ENCODE results near the gene FHIP1A.

The FHIP1A gene

DNA sequence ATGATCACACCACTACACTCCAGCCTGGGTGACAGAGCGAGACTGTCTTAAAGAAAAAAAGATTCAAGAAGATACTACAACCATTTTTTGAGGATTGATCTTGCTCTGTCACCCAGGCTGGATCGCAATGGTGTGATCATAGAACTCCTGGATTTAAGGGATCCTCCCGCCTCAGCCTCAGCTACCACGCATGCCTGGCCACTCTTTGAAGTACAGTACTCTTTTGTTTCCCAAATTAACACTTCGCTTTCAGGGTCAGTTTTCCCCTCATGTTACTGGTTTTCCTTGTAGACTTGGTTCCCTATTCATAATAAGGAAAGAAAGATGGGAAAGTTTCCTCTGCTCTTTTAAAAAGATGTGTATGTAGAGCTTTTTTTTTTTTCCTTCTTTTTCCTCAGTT lies 34.3 kb downstream of the FHIP1A start:
- H3K9me3 ChIP-seq (ENCODE audit: control insufficient read depth, insufficient read depth, low read depth, low read length), result no peaks in the 10 kb centered on the region
- H3K4me3 ChIP-seq (ENCODE audit: low read depth, low read length), result no peak overlapping the region
- TF ChIP-seq ZNF184 (tag by site-specific recombination; IDR thresholded peaks at IDR 0.05) (no peak), ZNF26 (tag by site-specific recombination; IDR thresholded peaks at IDR 0.05) (no peak), HOXA7 (CRISPR knock-in tag; IDR thresholded peaks at IDR 0.05; ENCODE audit: borderline replicate concordance) (no peak), ZNF571 (tag by site-specific recombination; IDR thresholded peaks at IDR 0.05) (no peak), ZNF324 (tag by site-specific recombination; IDR thresholded peaks at IDR 0.05) (no peak), ZNF302 (tag by site-specific recombination; IDR thresholded peaks at IDR 0.05; ENCODE audit: low read depth) (no peak), ZNF585B (tag by site-specific recombination; IDR thresholded peaks at IDR 0.05) (no peak), ZNF596 (tag by site-specific recombination; IDR thresholded peaks at IDR 0.05) (no peak), ZNF624 (tag by site-specific recombination; IDR thresholded peaks at IDR 0.05) (no peak), KLF7 (tag by site-specific recombination; IDR thresholded peaks at IDR 0.05; ENCODE audit: borderline replicate concordance) (no peak), PRDM6 (tag by site-specific recombination; IDR thresholded peaks at IDR 0.05) (no peak), TSHZ1 (tag by site-specific recombination; IDR thresholded peaks at IDR 0.05; ENCODE audit: borderline replicate concordance) (no peak), PRDM10 (tag by site-specific recombination; IDR thresholded peaks at IDR 0.05) (no peak), ZNF214 (tag by site-specific recombination; IDR thresholded peaks at IDR 0.05; ENCODE audit: borderline replicate concordance) (no peak), ZNF433 (tag by site-specific recombination; IDR thresholded peaks at IDR 0.05; ENCODE audit: low read depth) (no peak)
- no peak overlapping the region for H3K27ac ChIP-seq (ENCODE audit: extremely low read depth, low read depth, low read length)
- no peaks in the 10 kb centered on the region for H3K36me3 ChIP-seq (ENCODE audit: control insufficient read depth in 2 of 2, insufficient read depth in 1 of 2, low read length in 2 of 2)
- ChIA-PET POLR2A (interaction anchor here (0.7 kb wide), 1 partner anchor 16 kb away, joined by 3 read pairs; no protein-coding TSS in a partner anchor), CTCF (interaction anchor here (0.7 kb wide), 1 partner anchor 169 kb away, joined by 3 read pairs; no protein-coding TSS in a partner anchor)
- H3K4me1 ChIP-seq (ENCODE audit: control insufficient read depth, insufficient read depth, low read length), result no peaks in the 10 kb centered on the region
